K562 (cell line): Measurements from ENCODE around the gene ANKDD1A. TPM values are rescaled to one million over a fixed set of nuclear protein-coding genes. Genes with fewer than 3 reads are reported as not detected.

ENCODE experiments used
- ATAC-seq: fragments of 200-7000 bp; cut with Tn5 transposase; 3 replicates; pipeline ENCODE4 v1.9.1; 2020; ENCODE audit warnings: moderate library complexity
- BruUV-seq: library from RNA; stranded (reverse); fragments of 400-500 nt; replicated peaks from 2 replicates; lab custom pipeline; 2021; lab: Mats Ljungman, UMichigan
- CTCF ChIA-PET: fragments of 300-600 bp; formaldehyde crosslinking; extraction: SDS; loops from one replicate; lab custom pipeline; 2021; ENCODE audit warnings: low intra/inter-chr PET ratio; lab: Yijun Ruan, JAX
- POLR2A ChIA-PET: fragments of 300-600, 350-650 bp; sonication (Branson Sonifier 250); formaldehyde crosslinking; extraction: SDS; loops from one replicate; lab custom pipeline; 2021; ENCODE audit warnings: antibody characterized with exemption, inconsistent platforms; lab: Yijun Ruan, JAX
- DNase-seq, 4 experiments: peaks; one replicate each; pipeline versions ENCODE4 v3.0.0 to v3.0.0-alpha.2; 2011 to 2018; ENCODE audit warnings: low spot score in 3 of 4, mixed read lengths in 3 of 4; ENCODE audit errors: extremely low read depth in 1 of 4
- FAIRE-seq: peaks from 2 replicates; lab custom pipeline; 2011; peaks lifted over from hg19 to GRCh38; lab: Jason Lieb, UNC
- H2AFZ ChIP-seq: 2 replicates; pipeline ENCODE4 v1.6.0; 2011; ENCODE audit warnings: low read depth, low read length, control low read depth, inconsistent platforms
- H3K27ac ChIP-seq: fragments of 200-600 bp; 3 replicates; pipeline ENCODE4 v1.8.0; 2011; ENCODE audit warnings: low read depth, mild to moderate bottlenecking, control low read depth, inconsistent platforms, low read length, moderate library complexity, mixed read lengths; ENCODE audit errors: extremely low read depth
- H3K27me3 ChIP-seq, 2 experiments: fragments of 300-600 bp in 1 of 2; 2 replicates in 1 of 2; 3 replicates in 1 of 2; pipeline versions ENCODE4 v1.6.0 to v1.8.0; 2011; ENCODE audit warnings: inconsistent platforms in 2 of 2, low read length in 2 of 2, mild to moderate bottlenecking in 1 of 2, mixed read lengths in 1 of 2, moderate library complexity in 1 of 2; ENCODE audit not compliant: control insufficient read depth in 2 of 2, insufficient read depth in 2 of 2
- H3K36me3 ChIP-seq: fragments of 300-600 bp; 3 replicates; pipeline ENCODE4 v1.8.0; 2011; ENCODE audit warnings: mild to moderate bottlenecking, low read length, inconsistent platforms; ENCODE audit not compliant: control insufficient read depth, insufficient read depth
- H3K4me1 ChIP-seq, 2 experiments: fragments of 200-600 bp in 1 of 2; replicated peaks in 1 of 2; 2 replicates in 1 of 2; 3 replicates in 1 of 2; pipeline versions ENCODE4 v1.5.1 to v1.8.0; 2011; ENCODE audit warnings: inconsistent platforms in 2 of 2, low read length in 2 of 2, mild to moderate bottlenecking in 1 of 2, mixed read lengths in 1 of 2, moderate library complexity in 1 of 2; ENCODE audit not compliant: control insufficient read depth in 2 of 2, insufficient read depth in 2 of 2
- H3K4me2 ChIP-seq: 2 replicates; pipeline ENCODE4 v1.6.1; 2011; ENCODE audit warnings: low read length, control low read depth, inconsistent platforms, mixed read lengths; ENCODE audit not compliant: insufficient read depth
- H3K4me3 ChIP-seq: fragments of 200-600 bp; sonication (generic), shearing (Covaris generic); 2 replicates; pipeline ENCODE4 v1.5.1; 2016; ENCODE audit warnings: control low read depth, inconsistent platforms
- H3K79me2 ChIP-seq: fragments of 200-600 bp; 3 replicates; pipeline ENCODE4 v1.8.0; 2011; ENCODE audit warnings: low read length, inconsistent platforms; ENCODE audit not compliant: control insufficient read depth, insufficient read depth
- H3K9ac ChIP-seq, 2 experiments: 2 replicates each; pipeline versions ENCODE4 v1.6.0 to v1.6.1; 2011; ENCODE audit warnings: low read depth in 2 of 2, low read length in 2 of 2, control low read depth in 1 of 2, inconsistent platforms in 1 of 2, mild to moderate bottlenecking in 1 of 2, mixed read lengths in 1 of 2; ENCODE audit not compliant: insufficient read depth in 1 of 2
- H3K9me1 ChIP-seq: one replicate; pipeline ENCODE4 v1.6.0; 2011; ENCODE audit warnings: inconsistent platforms, mild to moderate bottlenecking, low read length, moderate library complexity; ENCODE audit not compliant: control insufficient read depth, insufficient read depth
- H3K9me3 ChIP-seq: replicated peaks from 2 replicates; pipeline ENCODE4 v1.5.1; 2011; ENCODE audit warnings: low read depth, low read length, inconsistent platforms; ENCODE audit not compliant: control insufficient read depth, insufficient read depth
- H4K20me1 ChIP-seq: replicated peaks from 2 replicates; pipeline ENCODE4 v1.6.1; 2011; ENCODE audit warnings: low read length, inconsistent platforms, mixed read lengths; ENCODE audit not compliant: control insufficient read depth, insufficient read depth
- ATF1 ChIP-seq, 2 experiments: fragments of 450-650 bp in 1 of 2; IDR thresholded peaks; 2 replicates each; pipeline ENCODE4 v1.6.1; 2016; ENCODE audit warnings: missing compliant biosample characterization in 1 of 2, missing genetic modification characterization in 1 of 2
- ERF ChIP-seq: fragments of 450-650 bp; formaldehyde crosslinking; IDR thresholded peaks from 2 replicates; pipeline ENCODE4 v1.4.0; 2020; ENCODE audit warnings: mild to moderate bottlenecking, mixed read lengths
- FOXA3 ChIP-seq, 2 experiments: fragments of 450-650 bp in 1 of 2; sonication (generic) in 1 of 2; formaldehyde crosslinking; IDR thresholded peaks in 1 of 2; conservative IDR thresholded peaks in 1 of 2; 2 replicates each; pipeline versions ENCODE4 v1.4.0 to v1.8.0; 2020 to 2022; ENCODE audit warnings: mild to moderate bottlenecking in 2 of 2, missing genetic modification reagents in 1 of 2
- GTF3C2 ChIP-seq: IDR thresholded peaks from 3 replicates; pipeline ENCODE4 v1.6.1; 2011; ENCODE audit warnings: borderline replicate concordance, mild to moderate bottlenecking, moderate library complexity; ENCODE audit not compliant: insufficient read length; ENCODE audit errors: extremely low read depth
- MEIS2 ChIP-seq: fragments of 450-650 bp; IDR thresholded peaks from 2 replicates; pipeline ENCODE4 v1.6.1; 2014; ENCODE audit warnings: mild to moderate bottlenecking; ENCODE audit not compliant: partially characterized antibody
- NCOA6 ChIP-seq: fragments of 450-650 bp; IDR thresholded peaks from 2 replicates; pipeline ENCODE4 v1.6.1; 2017; ENCODE audit warnings: mild to moderate bottlenecking
- PKNOX1 ChIP-seq: fragments of 450-650 bp; IDR thresholded peaks from 2 replicates; pipeline ENCODE4 v1.6.1; 2016
- PPARD ChIP-seq: fragments of 250-450 bp; sonication (Bioruptor Pico); IDR thresholded peaks from 2 replicates; pipeline ENCODE4 v1.8.0; 2022; ENCODE audit warnings: inconsistent platforms, mild to moderate bottlenecking, moderate library complexity
- SMAD1 ChIP-seq: fragments of 150-350 bp; IDR thresholded peaks from 2 replicates; pipeline ENCODE4 v1.6.1; 2014; ENCODE audit warnings: low read length, low read depth; ENCODE audit not compliant: partially characterized antibody
- WGBS: fragments of 100-300 bp; shearing (Covaris generic); methylation state at CpG from one replicate; pipeline ENCODE4 v1.1.6; 2016; ENCODE audit warnings: low coverage, mixed read lengths; ENCODE audit not compliant: insufficient coverage; ENCODE audit errors: missing lambda C conversion rate; 5-methylcytosine and 5-hydroxymethylcytosine counted together
- in situ Hi-C: fragments of 300-500 bp; cut with MboI; formaldehyde crosslinking; loops from 4 replicates; pipeline ENCODE4 v1.15.0; 2018; ENCODE audit warnings: inconsistent platforms, mixed read lengths
- intact Hi-C: fragments of 100-400 bp; cut with micrococcal nuclease; formaldehyde crosslinking; loops from 2 replicates; pipeline ENCODE4 v1.14.2; 2022
- polyA plus RNA-seq, 8 experiments: library from polyadenylated mRNA; depleted of rRNA in 4 of 8; stranded (reverse) in 5 of 8; unstranded in 3 of 8; fragments of >200 nt; fragmentation: Nextera tagmentation in 2 of 8; fragmentation: Illumina TruSeq in 1 of 8; extraction: Ambion mirVana in 2 of 8; extraction: Trizol in 1 of 8; gene quantifications; 2 replicates each; pipeline versions ENCODE4 v1.2.1 to v1.2.3, GENCODE V29; 2011 to 2014; ENCODE audit warnings: inconsistent platforms in 1 of 8, missing spikeins in 1 of 8
- total RNA-seq, 7 experiments: library from RNA; depleted of rRNA in 6 of 7; stranded (reverse); fragments of >200 nt in 6 of 7; fragmentation: Illumina TruSeq in 2 of 7; extraction: Trizol in 2 of 7; gene quantifications; 2 replicates each; pipeline versions ENCODE4 v1.2.1 to v1.2.3, GENCODE V29; 2011 to 2021; ENCODE audit warnings: low replicate concordance in 1 of 7
- TF ChIP-seq, protein P1 (sequence below): fragments of 450-650 bp; IDR thresholded peaks from 2 replicates; pipeline ENCODE4 v1.7.0; 2016; ENCODE audit warnings: borderline replicate concordance
- TF ChIP-seq, protein P2 (sequence below): fragments of 250-450 bp; sonication (Bioruptor Pico); IDR thresholded peaks from 2 replicates; pipeline ENCODE4 v1.8.0; 2022; ENCODE audit warnings: inconsistent platforms, mild to moderate bottlenecking, moderate library complexity, borderline replicate concordance

ANKDD1A gene
- total and polyA plus RNA-seq, 9 of the 15 experiments (the other 6 are each of a cell fraction or from before 2014, with no cell fraction given) = 0.08 to 0.80 (median 0.43) TPM

GRCh38 chr15:64985366-64986033 is 73.8 kb downstream of the ANKDD1A start:
- H3K9me3 ChIP-seq = no peaks in the 10 kb centered on the region
- peaks cover 30% of the 10 kb centered on the region; the same call in 2 of the 3 replicates for H3K36me3 ChIP-seq
- H3K27ac ChIP-seq = no peak overlapping the region
- no peak overlapping the region for H3K4me2 ChIP-seq
- POLR2A ChIA-PET = interaction anchor here (1.3 kb wide), 1 partner anchor 13 kb away, joined by 4 read pairs; no protein-coding TSS in a partner anchor
- ATAC-seq (no peak), DNase-seq (no peak), FAIRE-seq (peak; percentile 51)
- no peak overlapping the region for H3K9ac ChIP-seq
- 79% methylated on average over 9 of the region's 9 CpGs for WGBS
- H3K9me1 ChIP-seq = no peaks in the 10 kb centered on the region
- CTCF ChIA-PET = no interaction called here
- peaks cover 23% of the 10 kb centered on the region for H3K79me2 ChIP-seq
- in situ Hi-C loops = no loop called here
- no peaks in the 10 kb centered on the region for H4K20me1 ChIP-seq
- H3K4me1 ChIP-seq = peaks cover 3 to 14% of the 10 kb centered on the region in 2 experiments; a peak in 3 of 5 replicates
- H2AFZ ChIP-seq = no peak overlapping the region
- no peak overlapping the region for H3K4me3 ChIP-seq
- intact Hi-C loops = no loop called here
- no peaks in the 10 kb centered on the region for H3K27me3 ChIP-seq
- no TSS peak for BruUV-seq
- TF ChIP-seq SMAD1 (no peak), NCOA6 (no peak), PKNOX1 (peak; percentile 44; the same call in 1 of the 2 replicates), ATF1 (CRISPR knock-in tag; IDR thresholded peaks at IDR 0.05) (no peak), ATF1 (tag; IDR thresholded peaks at IDR 0.05) (no peak), FOXA3 (CRISPR knock-in tag; conservative IDR thresholded peaks at IDR 0.05 in 1 of 2, IDR thresholded peaks at IDR 0.05 in 1 of 2) (no peak), PPARD (CRISPR knock-in tag) (no peak), MEIS2 (peak; percentile 71), GTF3C2 (no peak), ERF (CRISPR knock-in tag) (no peak)
- TF ChIP-seq, protein P1, sequence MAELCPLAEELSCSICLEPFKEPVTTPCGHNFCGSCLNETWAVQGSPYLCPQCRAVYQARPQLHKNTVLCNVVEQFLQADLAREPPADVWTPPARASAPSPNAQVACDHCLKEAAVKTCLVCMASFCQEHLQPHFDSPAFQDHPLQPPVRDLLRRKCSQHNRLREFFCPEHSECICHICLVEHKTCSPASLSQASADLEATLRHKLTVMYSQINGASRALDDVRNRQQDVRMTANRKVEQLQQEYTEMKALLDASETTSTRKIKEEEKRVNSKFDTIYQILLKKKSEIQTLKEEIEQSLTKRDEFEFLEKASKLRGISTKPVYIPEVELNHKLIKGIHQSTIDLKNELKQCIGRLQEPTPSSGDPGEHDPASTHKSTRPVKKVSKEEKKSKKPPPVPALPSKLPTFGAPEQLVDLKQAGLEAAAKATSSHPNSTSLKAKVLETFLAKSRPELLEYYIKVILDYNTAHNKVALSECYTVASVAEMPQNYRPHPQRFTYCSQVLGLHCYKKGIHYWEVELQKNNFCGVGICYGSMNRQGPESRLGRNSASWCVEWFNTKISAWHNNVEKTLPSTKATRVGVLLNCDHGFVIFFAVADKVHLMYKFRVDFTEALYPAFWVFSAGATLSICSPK = no peak
- TF ChIP-seq, protein P2, sequence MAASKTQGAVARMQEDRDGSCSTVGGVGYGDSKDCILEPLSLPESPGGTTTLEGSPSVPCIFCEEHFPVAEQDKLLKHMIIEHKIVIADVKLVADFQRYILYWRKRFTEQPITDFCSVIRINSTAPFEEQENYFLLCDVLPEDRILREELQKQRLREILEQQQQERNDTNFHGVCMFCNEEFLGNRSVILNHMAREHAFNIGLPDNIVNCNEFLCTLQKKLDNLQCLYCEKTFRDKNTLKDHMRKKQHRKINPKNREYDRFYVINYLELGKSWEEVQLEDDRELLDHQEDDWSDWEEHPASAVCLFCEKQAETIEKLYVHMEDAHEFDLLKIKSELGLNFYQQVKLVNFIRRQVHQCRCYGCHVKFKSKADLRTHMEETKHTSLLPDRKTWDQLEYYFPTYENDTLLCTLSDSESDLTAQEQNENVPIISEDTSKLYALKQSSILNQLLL (CRISPR knock-in tag) = no peak
